ENCODE results near the gene SBK3.
"Not testable (repeated sequence)": the region's sequence is repeated elsewhere in the genome, so short reads cannot be mapped to it uniquely, and the experiment has no call there.

DNA sequence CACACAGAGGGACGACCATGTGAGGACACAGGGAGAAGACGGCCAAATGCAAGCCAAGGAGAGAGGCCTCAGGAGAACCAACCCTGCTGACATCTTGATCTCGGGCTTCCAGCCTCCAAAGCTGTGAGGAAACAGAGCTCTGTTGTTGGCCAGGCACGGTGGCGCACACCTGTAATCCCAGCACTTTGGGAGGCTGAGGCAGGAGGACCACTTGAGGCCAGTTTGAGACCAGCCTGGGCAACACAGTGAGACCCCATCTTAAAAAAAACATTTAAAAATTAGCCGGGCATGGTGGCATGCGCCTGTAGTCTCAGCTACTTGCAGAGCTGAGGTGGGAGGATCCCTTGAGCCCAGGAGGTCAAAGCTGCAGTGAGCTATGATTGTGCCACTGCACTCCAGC is 11.1 kb downstream of the SBK3 start:
- TF ChIP-seq RXRA (IDR thresholded peaks at IDR 0.05; ENCODE audit: borderline replicate concordance, low read depth); MXI1 (IDR thresholded peaks at IDR 0.05; ENCODE audit: low read depth, low read length); GATA2 (CRISPR knock-in tag; IDR thresholded peaks at IDR 0.05); POLR2AphosphoS5 (IDR thresholded peaks at IDR 0.05; ENCODE audit: low read depth, low read length); RCOR1 (IDR thresholded peaks at IDR 0.05; ENCODE audit: low read length); ELF1 (IDR thresholded peaks at IDR 0.05): not testable (repeated sequence)
- TF ChIP-seq, protein P1, sequence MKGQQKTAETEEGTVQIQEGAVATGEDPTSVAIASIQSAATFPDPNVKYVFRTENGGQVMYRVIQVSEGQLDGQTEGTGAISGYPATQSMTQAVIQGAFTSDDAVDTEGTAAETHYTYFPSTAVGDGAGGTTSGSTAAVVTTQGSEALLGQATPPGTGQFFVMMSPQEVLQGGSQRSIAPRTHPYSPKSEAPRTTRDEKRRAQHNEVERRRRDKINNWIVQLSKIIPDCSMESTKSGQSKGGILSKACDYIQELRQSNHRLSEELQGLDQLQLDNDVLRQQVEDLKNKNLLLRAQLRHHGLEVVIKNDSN (IDR thresholded peaks at IDR 0.05; ENCODE audit: borderline replicate concordance, low read depth), result not testable (repeated sequence)
- TF ChIP-seq, protein P2, sequence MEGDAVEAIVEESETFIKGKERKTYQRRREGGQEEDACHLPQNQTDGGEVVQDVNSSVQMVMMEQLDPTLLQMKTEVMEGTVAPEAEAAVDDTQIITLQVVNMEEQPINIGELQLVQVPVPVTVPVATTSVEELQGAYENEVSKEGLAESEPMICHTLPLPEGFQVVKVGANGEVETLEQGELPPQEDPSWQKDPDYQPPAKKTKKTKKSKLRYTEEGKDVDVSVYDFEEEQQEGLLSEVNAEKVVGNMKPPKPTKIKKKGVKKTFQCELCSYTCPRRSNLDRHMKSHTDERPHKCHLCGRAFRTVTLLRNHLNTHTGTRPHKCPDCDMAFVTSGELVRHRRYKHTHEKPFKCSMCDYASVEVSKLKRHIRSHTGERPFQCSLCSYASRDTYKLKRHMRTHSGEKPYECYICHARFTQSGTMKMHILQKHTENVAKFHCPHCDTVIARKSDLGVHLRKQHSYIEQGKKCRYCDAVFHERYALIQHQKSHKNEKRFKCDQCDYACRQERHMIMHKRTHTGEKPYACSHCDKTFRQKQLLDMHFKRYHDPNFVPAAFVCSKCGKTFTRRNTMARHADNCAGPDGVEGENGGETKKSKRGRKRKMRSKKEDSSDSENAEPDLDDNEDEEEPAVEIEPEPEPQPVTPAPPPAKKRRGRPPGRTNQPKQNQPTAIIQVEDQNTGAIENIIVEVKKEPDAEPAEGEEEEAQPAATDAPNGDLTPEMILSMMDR (IDR thresholded peaks at IDR 0.05), result not testable (repeated sequence)
- TF ChIP-seq, protein P3, sequence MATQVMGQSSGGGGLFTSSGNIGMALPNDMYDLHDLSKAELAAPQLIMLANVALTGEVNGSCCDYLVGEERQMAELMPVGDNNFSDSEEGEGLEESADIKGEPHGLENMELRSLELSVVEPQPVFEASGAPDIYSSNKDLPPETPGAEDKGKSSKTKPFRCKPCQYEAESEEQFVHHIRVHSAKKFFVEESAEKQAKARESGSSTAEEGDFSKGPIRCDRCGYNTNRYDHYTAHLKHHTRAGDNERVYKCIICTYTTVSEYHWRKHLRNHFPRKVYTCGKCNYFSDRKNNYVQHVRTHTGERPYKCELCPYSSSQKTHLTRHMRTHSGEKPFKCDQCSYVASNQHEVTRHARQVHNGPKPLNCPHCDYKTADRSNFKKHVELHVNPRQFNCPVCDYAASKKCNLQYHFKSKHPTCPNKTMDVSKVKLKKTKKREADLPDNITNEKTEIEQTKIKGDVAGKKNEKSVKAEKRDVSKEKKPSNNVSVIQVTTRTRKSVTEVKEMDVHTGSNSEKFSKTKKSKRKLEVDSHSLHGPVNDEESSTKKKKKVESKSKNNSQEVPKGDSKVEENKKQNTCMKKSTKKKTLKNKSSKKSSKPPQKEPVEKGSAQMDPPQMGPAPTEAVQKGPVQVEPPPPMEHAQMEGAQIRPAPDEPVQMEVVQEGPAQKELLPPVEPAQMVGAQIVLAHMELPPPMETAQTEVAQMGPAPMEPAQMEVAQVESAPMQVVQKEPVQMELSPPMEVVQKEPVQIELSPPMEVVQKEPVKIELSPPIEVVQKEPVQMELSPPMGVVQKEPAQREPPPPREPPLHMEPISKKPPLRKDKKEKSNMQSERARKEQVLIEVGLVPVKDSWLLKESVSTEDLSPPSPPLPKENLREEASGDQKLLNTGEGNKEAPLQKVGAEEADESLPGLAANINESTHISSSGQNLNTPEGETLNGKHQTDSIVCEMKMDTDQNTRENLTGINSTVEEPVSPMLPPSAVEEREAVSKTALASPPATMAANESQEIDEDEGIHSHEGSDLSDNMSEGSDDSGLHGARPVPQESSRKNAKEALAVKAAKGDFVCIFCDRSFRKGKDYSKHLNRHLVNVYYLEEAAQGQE (IDR thresholded peaks at IDR 0.05; ENCODE audit: low read depth, low read length), result not testable (repeated sequence)
